ENCODE data around the gene LY6G6F. TPM values are rescaled to one million over a fixed set of nuclear protein-coding genes. Genes with fewer than 3 reads are reported as not detected.

LY6G6F gene
- total and polyA plus RNA-seq, 2 of the 13 experiments (the other 11 are each of a cell fraction or from before 2014, with no cell fraction given): not detected

DNA sequence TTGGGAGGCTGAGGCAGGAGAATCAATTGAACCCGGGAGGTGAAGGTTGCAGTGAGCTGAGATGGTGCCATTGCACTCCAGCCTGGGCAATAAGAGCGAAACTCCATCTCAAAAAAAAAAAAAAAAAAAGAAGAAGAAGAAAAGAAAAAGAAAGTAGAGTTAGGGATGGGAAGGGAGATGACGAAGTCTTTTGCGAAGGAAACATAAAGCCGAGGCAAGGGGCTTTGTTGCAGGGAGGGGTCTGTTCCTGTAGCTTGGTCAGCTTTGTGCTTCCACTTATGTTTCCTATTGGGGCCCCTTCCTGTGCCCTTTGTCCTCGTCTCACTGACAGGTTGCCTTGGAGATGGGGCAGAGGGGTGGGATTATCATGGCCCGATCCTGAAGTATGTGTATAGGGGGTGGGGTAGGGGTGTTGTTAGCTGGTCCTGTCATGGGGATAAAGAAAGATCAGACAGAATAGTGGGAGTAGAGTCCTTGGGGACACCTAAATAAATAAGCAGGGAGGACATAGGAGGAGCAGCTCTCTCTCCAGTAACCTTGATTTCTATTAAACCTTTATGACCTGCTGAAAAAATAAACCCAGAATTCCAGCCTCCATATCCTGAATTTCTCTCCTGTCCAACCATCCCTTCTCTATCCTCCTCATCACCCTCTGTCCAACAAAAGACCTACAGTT, 30.8 kb downstream of the LY6G6F start (continued):
- no peak; the same call in 1 of the 2 replicates for TF ChIP-seq POGK (CRISPR knock-in tag; conservative IDR thresholded peaks at IDR 0.05)
- no peak for TF ChIP-seq PCBP2 (optimal IDR thresholded peaks at IDR 0.05; ENCODE audit: low read depth, low read length, poor library complexity, severe bottlenecking)
- TF ChIP-seq RAD51 (IDR thresholded peaks at IDR 0.05; ENCODE audit: borderline replicate concordance): no peak
- peak; percentile 73; the same call in 1 of the 2 replicates for TF ChIP-seq ETV6 (CRISPR knock-in tag; conservative IDR thresholded peaks at IDR 0.05)
- no peak for TF ChIP-seq ZHX2 (IDR thresholded peaks at IDR 0.05; ENCODE audit: low read depth)
- no peak for TF ChIP-seq ZHX2 (CRISPR knock-in tag; IDR thresholded peaks at IDR 0.05; ENCODE audit: borderline replicate concordance)
- TF ChIP-seq, protein P1, sequence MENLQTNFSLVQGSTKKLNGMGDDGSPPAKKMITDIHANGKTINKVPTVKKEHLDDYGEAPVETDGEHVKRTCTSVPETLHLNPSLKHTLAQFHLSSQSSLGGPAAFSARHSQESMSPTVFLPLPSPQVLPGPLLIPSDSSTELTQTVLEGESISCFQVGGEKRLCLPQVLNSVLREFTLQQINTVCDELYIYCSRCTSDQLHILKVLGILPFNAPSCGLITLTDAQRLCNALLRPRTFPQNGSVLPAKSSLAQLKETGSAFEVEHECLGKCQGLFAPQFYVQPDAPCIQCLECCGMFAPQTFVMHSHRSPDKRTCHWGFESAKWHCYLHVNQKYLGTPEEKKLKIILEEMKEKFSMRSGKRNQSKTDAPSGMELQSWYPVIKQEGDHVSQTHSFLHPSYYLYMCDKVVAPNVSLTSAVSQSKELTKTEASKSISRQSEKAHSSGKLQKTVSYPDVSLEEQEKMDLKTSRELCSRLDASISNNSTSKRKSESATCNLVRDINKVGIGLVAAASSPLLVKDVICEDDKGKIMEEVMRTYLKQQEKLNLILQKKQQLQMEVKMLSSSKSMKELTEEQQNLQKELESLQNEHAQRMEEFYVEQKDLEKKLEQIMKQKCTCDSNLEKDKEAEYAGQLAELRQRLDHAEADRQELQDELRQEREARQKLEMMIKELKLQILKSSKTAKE (CRISPR knock-in tag; IDR thresholded peaks at IDR 0.05; ENCODE audit: borderline replicate concordance): peak; percentile 90
- no peak for TF ChIP-seq CEBPB (IDR thresholded peaks at IDR 0.05; ENCODE audit: borderline replicate concordance, low read depth, low read length)
- no peak for TF ChIP-seq MAX (IDR thresholded peaks at IDR 0.05)
- TF ChIP-seq GMEB1 (CRISPR knock-in tag; IDR thresholded peaks at IDR 0.05; ENCODE audit: borderline replicate concordance): no peak
- no peak for TF ChIP-seq EEA1 (CRISPR knock-in tag; IDR thresholded peaks at IDR 0.05; ENCODE audit: borderline replicate concordance)
- no peak; the same call in 1 of the 2 replicates for TF ChIP-seq RCOR2 (CRISPR knock-in tag; IDR thresholded peaks at IDR 0.05)
- TF ChIP-seq HES4 (CRISPR knock-in tag; IDR thresholded peaks at IDR 0.05; ENCODE audit: borderline replicate concordance): no peak
- TF ChIP-seq, protein P2, sequence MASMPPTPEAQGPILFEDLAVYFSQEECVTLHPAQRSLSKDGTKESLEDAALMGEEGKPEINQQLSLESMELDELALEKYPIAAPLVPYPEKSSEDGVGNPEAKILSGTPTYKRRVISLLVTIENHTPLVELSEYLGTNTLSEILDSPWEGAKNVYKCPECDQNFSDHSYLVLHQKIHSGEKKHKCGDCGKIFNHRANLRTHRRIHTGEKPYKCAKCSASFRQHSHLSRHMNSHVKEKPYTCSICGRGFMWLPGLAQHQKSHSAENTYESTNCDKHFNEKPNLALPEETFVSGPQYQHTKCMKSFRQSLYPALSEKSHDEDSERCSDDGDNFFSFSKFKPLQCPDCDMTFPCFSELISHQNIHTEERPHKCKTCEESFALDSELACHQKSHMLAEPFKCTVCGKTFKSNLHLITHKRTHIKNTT (CRISPR knock-in tag; IDR thresholded peaks at IDR 0.05): no peak
- TF ChIP-seq ATRX (CRISPR knock-in tag; IDR thresholded peaks at IDR 0.05; ENCODE audit: borderline replicate concordance): no peak
- TF ChIP-seq KAT2B (IDR thresholded peaks at IDR 0.05; ENCODE audit: borderline replicate concordance, low read depth, low read length): no peak
